DMS79 treated with DMSO at 0.1 percent for 48 hours (cell line): ENCODE measurements around the gene PLXNB3.
"Not testable (repeated sequence)": the region's sequence is repeated elsewhere in the genome, so short reads cannot be mapped to it uniquely, and the experiment has no call there.

Experiments used
- DNase-seq: peaks from one replicate; lab custom pipeline; 2025; lab: John Stamatoyannopoulos, UW

Gene PLXNB3

DNA sequence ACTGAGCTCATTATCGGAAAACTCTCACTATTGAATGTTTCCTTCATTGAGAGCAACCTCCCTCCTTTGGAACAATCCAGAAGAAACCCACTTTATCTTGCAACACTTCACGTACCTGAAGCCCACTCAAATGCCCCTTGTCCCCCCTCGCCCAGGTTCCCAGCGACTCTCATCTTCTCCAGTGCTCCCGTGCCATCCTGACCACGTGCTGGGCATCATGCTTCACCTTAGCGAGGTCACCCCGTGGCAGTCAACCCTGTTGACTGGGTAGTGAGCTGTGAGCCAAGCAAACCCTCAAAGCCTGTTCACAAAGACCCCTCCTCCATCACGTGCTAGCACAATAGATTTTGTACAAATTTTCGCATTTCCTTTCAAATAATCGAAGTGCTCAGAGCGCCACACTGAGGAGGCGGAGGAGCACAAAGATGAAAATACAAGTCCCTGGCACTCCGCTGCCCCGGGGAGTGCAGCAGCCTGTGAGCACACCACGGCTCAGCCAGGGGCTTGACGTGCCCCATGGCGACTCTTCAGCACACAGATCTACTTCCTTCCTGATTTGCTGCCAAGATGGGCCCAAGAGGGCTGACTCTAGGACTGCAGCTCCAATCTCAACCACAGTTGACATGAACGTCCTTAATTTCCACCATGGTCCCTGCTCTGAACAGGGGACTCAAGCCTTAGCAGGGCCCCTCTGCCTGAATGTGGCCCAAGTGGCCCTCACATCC lies 50.7 kb downstream of the PLXNB3 start:
- peak; percentile 6 for DNase-seq

- DNase-seq: no peak
These were observed 53.0 kb downstream of the PLXNB3 start for GRCh38 chrX:153816831-153817690.

- not testable (repeated sequence) for DNase-seq
These were observed 54.0 kb downstream of the PLXNB3 start for GRCh38 chrX:153818064-153818463.

DNA sequence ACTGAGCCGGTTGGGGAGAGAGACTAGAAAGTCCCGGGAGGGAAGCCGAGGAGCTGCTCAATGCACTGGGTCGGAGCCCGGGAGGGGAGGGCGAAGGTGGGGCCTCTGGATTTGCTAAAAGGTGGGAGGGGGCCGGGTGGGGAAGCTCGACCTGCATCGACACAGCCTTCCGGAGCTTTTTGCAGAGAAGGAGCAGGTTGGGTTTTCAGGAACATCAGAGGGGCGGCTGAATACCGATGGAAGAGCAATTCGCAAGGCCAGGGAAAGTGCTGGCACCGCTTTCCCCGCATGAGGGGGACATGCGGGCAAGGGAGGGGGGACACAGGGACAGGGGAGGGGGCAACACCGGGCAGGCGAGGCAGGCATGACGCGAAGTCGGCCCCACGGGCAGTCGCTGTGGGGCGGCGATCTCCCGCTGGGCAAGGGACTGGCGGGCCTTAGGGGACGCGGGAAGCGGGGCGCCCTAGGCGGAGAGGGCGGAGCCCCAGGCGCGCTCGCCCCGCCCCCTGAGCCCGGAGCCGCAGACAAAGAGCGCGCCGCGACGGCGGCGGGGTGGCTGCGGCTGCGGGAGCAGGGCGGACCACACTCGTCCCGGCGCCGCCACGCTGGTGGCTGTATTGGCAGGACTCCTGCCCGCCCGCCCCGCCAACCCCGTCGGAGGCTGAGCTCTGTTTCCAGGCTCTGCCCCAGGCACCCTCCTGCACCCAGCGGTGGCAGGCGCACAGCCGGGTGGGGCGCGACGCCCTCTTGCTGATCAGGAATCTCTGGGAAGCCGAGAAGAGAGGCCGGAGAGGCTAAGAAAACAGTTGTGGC lies 54.7 kb downstream of the PLXNB3 start:
- DNase-seq: peak; percentile 37

- peak; percentile 23 for DNase-seq
These were observed 55.5 kb downstream of the PLXNB3 start for GRCh38 chrX:153819384-153820040.

DNA sequence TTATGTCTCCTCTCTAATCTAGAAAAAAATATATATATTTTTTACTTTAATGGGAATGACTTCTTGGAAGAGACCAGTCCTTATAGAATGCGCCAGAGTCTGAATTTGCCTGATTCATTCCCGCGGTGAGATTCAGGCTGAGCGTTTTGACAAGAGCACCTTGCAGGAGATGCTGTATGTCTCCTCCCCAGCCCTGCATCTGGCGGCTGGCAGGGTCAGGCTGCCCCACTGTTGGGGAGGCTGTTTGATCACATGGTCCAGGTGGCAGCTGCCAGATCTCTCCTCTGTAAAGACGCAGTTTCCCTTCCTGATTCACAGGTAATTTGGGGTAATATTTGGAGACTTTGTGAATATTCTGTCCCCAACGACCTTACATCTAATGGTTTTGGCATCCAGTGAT lies 56.6 kb downstream of the PLXNB3 start:
- peak; percentile 2 for DNase-seq

- no peak for DNase-seq
These were observed 57.0 kb downstream of the PLXNB3 start for GRCh38 chrX:153821066-153821465.

GRCh38 chrX:153824348-153824747 lies 60.3 kb downstream of the PLXNB3 start:
- no peak for DNase-seq

DNA sequence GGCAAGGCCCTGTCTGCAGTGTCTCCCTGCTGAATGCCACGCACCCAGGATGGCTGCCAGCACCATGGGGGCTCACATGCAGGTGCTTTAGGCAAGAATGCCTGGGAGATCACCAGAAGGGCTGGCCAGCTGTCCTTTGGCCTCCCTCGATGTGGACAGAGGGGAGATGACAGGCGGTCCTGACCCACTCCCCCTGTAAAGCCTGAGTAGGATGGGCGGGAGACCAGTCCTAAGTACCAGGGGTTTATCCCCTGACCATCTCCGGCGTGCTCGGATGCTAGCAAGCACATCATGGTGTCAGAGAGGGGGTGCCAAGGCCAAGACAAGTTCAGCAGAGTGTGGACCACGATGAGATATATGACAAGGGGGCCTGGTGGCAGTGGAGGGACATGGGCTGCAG lies 61.0 kb downstream of the PLXNB3 start:
- DNase-seq: no peak
